Measurements from ENCODE around the gene SF1.

Gene SF1

DNA sequence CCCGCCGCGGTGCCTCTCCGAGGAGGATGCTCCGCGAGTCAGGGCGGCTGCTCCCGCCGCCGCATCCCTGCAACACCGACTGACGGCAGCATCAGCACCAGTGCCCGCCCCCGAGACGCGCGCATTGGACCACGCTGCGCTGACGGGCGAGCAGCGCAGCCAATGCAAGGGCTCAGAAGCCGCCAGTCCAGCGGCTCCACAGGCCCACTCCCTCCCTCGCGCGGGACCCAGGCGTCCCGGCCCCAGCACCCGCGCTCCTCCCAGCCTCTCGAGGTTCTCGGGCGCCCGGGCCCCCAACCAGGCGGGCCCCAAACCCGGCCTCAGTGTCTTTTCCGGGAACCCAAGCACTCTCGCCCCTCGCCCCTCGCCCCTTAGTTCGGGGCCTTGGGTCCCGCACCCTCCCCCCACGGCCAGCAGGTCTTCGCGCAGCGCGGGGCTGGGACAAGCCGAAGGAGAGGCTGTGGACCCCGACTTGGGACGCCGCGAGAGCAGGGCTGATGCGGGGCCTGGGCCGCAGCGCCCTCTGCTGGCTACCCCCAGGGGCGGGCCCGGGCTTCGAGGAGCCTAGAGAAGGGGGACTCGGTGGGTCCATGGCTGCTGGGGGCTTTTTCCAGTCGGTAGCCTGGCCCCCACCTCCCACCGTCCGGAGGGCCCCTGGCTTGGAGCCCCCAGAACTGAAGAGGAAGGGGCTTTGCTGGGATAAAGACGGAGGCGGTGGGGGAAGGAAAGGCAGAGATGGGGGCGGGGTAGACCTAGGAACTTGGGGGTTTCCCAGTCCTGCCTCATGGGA, 55.0 kb downstream of the SF1 start, which contains the start of gene NRXN2:
Gene NRXN2 (minus strand): TSS at position 81 of the 790 bp plus-strand sequence. CDS start 9,498 bp downstream, outside the sequence.
- peak; percentile 68 to 86 (median 80) for DNase-seq (ENCODE audit: low read depth in 3 of 3)

DNA sequence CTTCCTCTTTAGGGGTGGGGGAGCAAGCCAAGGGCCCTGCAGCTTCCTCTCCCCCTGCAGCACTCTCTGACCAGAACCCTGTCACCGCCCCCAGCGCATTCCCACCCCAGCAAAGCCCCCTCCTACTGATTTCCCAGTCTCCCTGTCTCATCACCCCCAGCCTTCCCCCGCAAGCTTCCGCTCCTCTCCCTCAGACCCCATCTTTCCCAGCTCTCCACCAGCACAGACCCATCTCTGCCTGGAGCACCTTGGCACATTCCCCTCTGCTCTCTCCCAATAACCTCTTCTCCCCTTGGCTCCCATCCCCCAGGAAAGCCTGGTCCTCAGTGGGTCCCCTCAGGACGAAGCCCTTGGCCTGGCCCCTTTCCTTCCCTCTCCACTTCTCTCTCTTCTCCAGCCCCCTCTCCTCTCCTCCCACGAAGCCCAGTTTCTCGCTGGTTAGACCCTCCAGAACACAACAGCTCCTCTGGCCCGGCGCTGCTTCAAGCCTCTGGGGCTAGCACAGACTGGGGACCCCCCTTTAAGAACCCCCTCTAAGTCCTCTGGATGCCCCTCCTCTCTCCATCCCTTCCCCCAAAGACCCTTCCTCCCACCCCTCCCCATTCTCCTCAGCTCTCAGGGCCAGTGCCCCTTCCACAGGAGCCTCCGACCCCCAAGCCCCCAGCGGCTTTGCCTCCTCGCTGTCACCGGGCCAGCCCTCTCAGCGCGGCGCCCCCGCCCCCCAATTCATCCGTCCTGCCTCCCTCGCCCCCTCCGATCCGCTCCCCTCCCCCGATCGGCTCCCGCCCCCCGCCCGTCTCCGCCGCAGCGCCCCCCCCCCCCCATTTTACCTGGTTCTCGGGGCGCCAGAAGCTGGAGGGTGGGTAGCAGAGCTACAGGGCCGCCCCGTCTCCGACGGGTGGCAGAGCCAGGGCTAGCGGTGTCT, 55.9 kb downstream of the SF1 start:
- no peak for DNase-seq (ENCODE audit: low read depth in 3 of 3)

DNA sequence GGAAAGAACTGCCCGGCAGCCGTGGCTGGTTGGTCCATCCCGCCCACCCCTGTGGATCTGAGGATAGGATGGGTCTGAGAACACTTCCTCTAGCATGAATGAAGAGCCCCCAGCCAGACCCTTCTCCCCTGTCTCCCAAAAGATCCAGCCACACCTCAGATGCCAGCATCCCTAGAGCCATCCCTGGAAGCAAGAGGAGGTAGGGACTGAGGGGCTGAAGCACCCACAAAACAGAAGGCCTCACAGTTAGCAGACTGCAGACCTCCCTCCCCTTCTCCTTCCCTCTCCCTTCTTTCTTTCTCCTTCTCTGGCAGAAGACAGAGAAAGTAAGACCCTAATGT, 57.0 kb downstream of the SF1 start:
- DNase-seq (ENCODE audit: low read depth in 3 of 3): no peak

DNA sequence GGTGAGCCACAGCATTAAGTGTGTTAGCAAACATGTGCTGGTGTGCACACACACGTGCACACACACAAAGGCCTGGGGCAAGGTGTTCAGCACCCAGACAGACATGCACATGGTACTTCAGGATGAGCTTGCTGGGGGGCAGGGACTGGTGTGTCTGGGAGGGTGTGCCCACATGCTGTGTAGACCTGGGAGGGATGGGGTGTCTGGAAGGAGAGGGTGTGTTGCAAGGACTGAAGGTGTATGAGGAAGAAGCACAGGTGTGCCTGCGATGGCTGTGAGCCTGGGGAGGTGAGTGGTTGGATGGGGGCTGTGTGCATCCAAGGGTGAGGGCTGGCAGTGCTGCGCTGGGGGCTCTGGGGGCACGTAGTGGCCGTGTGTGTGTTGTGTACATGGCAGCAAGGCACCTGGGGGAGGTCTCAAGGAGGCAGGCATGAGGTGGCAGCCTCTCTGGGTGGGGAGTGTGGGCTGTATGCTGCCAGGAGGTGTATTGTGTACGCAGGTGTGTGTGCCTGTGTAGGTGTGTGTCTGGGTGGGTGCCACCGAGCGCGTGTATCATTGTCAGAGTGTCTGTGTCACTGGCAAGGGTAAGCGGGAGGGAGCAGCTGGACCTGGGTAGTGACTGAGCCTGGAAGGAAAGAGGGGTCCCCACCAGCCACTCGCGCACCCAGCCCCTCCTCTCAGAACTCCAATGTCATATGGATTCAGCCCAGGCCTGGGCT, 57.5 kb downstream of the SF1 start:
- no peak for DNase-seq (ENCODE audit: low read depth in 3 of 3)

DNA sequence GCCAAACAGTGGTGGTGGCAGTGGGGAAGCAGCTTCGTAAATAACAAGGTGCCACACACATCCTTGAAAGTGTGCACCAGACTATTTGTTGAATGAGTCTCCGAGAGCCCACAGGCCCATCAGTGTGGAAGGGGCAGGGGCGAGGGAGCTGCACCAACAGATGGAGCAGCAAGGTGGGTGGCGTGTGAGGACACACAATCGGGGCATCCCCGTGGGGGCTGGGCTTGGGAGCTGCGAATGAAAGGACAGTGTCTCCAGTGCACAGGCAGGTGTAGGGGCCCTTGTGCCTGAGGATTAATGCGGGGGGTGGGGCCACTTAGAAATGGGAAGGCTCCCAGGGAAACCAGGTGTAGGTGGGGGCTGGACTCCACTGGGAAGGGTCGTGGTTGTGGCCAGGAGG, 58.2 kb downstream of the SF1 start:
- no peak for DNase-seq (ENCODE audit: low read depth in 3 of 3)

DNA sequence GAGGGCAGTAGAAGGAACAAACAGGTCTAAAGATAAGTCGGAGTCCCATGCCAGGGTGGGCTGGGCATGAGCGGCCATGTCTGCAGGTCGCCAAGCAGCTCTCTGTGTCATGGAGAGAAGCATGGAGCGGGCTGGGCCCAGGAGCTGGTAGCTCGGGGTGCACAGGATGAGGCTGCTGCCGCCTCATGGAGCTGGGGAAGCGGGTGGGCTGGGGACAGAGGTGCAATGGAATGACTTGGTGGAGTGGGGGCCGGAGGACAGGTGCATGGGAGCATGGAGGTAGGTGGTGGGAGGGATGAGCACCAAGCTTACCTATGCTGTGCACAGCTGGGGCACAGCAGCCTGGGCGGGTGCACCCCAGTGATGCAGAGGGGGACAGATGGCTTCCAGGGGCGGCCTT, 58.9 kb downstream of the SF1 start:
- no peak for DNase-seq (ENCODE audit: low read depth in 3 of 3)

DNA sequence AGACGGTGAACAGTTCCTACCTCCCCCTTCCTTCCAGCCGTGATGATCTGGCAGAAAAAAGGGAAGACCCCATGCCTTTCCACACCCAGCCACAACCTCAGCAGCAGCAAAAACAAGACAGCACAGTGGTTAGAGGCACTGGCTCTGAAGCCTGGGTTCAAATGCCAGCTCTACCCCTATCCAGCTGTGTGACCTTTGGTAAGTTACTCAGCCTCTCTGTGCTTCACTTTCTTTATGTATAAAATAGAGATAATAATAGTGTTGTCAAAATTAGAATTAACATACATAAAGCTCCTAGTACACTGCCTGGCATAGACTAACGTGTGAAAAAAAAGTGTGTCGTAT, 59.6 kb downstream of the SF1 start:
- DNase-seq (ENCODE audit: low read depth in 3 of 3): no peak

DNA sequence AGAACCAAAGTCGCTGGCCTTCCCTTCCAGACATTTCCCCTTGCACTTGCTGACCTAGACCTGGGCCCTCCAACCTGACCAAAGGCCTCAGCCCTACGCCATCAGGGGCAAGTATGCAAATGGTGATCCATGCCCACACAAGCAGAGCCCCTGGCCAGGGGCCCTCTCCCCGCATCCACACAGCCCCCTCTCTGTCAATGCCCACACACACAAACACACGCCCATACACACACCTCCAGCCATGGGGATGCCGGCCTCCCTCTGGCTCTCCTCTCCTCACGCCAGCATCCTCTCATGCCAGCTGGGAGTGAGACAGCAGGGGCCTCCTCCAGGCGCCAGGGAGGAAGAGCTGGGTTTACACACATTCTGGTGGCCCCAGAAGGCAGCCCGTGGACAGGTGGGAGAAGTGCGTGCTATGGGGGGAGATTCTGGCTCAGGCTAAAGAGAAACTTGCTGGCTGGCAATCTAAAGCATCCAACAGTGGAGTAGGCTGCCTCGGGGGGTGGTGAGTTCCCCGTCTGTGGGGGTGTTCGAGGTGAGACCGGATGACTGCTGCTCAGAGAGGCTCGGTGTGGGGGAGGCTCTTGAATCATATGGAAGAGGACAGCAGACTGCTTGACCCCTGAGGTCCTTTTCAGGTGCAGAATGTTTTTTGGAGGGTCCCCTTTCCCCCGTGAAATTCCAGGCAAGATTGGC, 60.1 kb downstream of the SF1 start:
- no peak for DNase-seq (ENCODE audit: low read depth in 3 of 3)

DNA sequence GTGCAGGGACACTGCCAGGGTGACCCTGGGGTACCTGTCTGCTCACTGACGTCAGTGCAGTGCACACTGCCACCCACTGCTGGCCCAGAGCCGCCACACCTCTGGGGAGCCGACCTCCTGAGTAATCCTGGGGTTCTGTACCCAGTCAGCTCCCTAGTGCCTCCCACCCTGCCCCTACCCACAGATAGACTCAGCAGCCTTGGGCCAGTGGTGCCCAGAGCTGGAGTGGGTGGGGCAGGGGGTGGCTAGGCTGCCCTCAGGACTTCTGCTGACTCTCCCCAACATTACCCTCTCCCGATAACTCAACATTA, 61.1 kb downstream of the SF1 start:
- DNase-seq (ENCODE audit: low read depth in 3 of 3): no peak

DNA sequence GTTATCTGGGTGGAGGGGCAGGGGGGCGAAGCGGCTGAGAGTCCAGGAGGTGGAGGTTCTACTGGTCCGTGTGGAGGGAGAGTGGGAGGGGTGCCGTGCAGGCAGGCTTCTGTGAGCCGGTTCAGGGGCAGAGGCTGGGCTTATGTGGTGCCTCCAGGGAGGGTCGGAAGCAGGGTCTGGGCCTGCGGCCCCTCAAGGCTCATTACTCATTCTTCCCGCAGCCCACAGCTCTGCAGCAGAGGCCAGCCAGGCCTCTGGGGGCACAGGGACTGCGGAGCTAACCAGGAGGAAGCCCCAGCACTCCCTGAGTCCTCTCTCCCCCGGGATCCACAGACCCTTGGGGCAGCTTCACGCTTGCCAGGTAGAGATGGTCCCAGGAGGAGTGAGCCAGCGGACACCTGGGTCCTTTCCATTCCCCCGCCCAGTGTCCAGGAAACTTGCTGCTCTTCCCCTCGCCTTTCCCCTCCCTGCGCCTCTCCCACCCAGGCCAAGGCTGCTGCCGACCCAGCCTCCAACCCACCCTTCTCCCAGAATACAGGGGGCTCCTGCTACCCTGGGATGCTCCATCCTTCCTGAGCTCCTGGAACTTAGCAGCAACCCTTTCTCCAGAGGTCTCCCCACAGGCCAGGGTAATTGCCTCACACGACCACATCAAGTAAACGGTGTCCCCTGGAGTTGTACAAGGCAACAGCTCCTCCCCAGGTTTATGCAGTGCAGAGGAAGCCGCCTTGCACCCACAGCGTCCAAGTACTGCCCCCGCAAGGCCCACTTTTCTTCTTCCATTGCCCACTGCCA, 61.7 kb downstream of the SF1 start:
- DNase-seq (ENCODE audit: low read depth in 3 of 3): no peak

DNA sequence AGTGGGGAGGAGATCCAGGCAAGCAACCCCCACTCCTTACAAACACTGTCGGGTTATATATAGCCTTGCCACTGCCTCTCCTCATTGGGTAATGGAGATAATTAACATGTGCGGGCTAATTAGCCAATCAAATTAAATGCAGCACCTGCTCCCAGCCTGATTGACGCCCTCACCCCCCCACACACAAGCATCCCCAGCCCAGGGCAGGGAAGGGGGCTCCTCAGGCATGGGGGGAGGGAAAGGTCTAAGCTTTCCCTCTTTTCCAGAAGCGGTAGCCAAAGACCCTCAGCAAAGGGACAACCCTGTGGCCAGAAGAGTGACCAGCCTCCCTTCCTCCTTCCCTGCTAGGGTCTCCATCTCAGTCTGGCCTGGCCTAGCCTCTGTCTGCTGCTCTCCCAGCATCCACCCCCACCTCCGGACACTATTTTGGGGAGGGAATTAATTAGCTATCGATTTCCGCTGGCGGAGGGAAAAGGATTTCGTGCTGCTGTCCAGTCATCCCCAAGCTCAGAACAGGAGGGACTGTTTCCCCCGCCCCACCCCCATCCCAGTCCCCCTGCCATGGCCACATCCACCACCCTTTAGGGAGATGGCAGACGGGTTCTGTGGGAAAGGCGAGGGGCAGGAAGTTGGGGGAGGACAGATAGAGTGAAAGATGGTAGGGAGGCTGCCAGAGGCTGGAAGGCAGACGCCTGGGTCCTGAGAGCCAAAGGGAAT, 62.4 kb downstream of the SF1 start:
- no peak for DNase-seq (ENCODE audit: low read depth in 3 of 3)

DNA sequence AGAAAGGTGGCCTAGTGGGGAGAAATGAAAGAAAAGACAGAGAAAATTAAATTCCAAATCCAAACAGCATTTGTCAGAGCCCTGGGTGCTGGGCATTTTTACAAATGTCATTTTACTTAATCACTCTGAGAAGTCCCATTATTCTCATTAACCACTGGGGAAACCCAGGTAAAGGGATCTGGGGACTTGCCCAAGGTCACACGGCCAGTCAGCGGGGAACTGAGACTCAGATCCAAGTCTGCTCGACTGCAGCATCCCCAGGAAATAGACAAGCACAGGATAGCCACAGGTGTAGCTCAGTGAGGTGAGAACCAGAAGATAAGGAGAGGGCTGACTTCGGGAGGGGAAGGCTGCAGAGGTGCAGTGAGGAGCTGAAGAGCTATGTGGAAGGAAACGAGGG, 63.2 kb downstream of the SF1 start:
- DNase-seq (ENCODE audit: low read depth in 3 of 3): no peak

DNA sequence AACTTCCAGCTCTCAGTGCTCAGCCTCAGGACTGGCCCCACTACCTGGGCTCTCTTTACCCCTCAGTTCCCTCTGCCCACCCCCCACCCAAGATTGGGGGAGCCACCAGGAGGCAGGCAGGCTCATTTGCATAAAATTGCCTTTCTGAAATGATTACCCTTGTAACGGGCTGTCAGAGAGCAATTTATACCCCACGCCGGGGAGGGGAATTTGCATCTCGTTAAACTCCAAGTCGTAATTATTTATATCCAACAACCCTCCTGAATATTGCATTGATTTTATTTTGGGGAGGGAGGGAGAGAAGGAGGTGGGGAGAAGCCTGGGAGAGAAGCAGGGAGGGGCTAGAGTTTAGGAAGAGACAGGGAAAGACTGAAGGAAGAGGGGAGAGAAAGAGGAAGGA, 63.7 kb downstream of the SF1 start:
- no peak for DNase-seq (ENCODE audit: low read depth in 3 of 3)

Data from stimulated activated CD4-positive, alpha-beta T cell treated with anti-CD3 and anti-CD28 coated beads, TNF-alpha, amount 100 ng/mL, for 48 hours (primary cell).